K562 (cell line): ENCODE data around the gene CCDC183. TPM values are rescaled to one million over a fixed set of nuclear protein-coding genes. Genes with fewer than 3 reads are reported as not detected.

Experiments
- CBX5 ChIP-seq: IDR thresholded peaks from 2 replicates; pipeline ENCODE4 v1.6.1; 2014; ENCODE audit warnings: low read depth, borderline replicate concordance
- CHD1 ChIP-seq: fragments of 200-600 bp; sonication (generic); IDR thresholded peaks from one replicate; pipeline ENCODE4 v1.6.1; 2012; ENCODE audit warnings: mild to moderate bottlenecking, moderate library complexity, low read length, inconsistent platforms
- HMG20A ChIP-seq: fragments of 450-650 bp; formaldehyde crosslinking; conservative IDR thresholded peaks from 2 replicates; pipeline ENCODE4 v1.4.0; 2020; ENCODE audit warnings: mild to moderate bottlenecking, mixed read lengths
- HOXB6 ChIP-seq: fragments of 250-450 bp; sonication (Bioruptor Pico); IDR thresholded peaks from 2 replicates; pipeline ENCODE4 v1.5.1; 2022; ENCODE audit warnings: mild to moderate bottlenecking, borderline replicate concordance
- JUNB ChIP-seq: fragments of 450-650 bp; formaldehyde crosslinking; conservative IDR thresholded peaks from 2 replicates; pipeline ENCODE4 v1.4.0; 2020; ENCODE audit warnings: mild to moderate bottlenecking
- MCM5 ChIP-seq: fragments of 450-650 bp; IDR thresholded peaks from 2 replicates; pipeline ENCODE4 v1.6.1; 2016; ENCODE audit warnings: low read depth
- MECOM ChIP-seq: fragments of 250-450 bp; sonication (Bioruptor Pico); IDR thresholded peaks from 2 replicates; pipeline ENCODE4 v1.8.0; 2022; ENCODE audit warnings: inconsistent platforms
- NR3C1 ChIP-seq: sonication (generic); formaldehyde crosslinking; IDR thresholded peaks from 2 replicates; pipeline ENCODE4 v1.8.1; 2022; ENCODE audit warnings: missing genetic modification reagents
- POLR2AphosphoS2 ChIP-seq: IDR thresholded peaks from 2 replicates; pipeline ENCODE4 v1.6.1; 2012; ENCODE audit warnings: low read length, improper control_type of control experiment
- POLR3A ChIP-seq: IDR thresholded peaks from 2 replicates; pipeline ENCODE4 v1.6.1; 2011; ENCODE audit warnings: borderline replicate concordance, mild to moderate bottlenecking, moderate library complexity; ENCODE audit not compliant: insufficient read length, insufficient read depth; ENCODE audit errors: extremely low read depth
- PTRF ChIP-seq: fragments of 450-650 bp; IDR thresholded peaks from 2 replicates; pipeline ENCODE4 v1.6.1; 2016; ENCODE audit warnings: mild to moderate bottlenecking, missing genetic modification characterization, missing compliant biosample characterization
- RBM34 ChIP-seq: fragments of 200-400 bp; formaldehyde crosslinking; IDR thresholded peaks from 2 replicates; pipeline ENCODE4 v1.6.1; 2018; ENCODE audit warnings: low read length, borderline replicate concordance; ENCODE audit not compliant: insufficient read depth
- SMARCA5 ChIP-seq: fragments of 450-650 bp; IDR thresholded peaks from 2 replicates; pipeline ENCODE4 v1.6.1; 2016
- TSC22D4 ChIP-seq: fragments of 450-650 bp; IDR thresholded peaks from 2 replicates; pipeline ENCODE4 v1.6.1; 2016; ENCODE audit warnings: missing genetic modification characterization, missing biosample characterization, control low read depth
- ZFP36 ChIP-seq: fragments of 150-350 bp; IDR thresholded peaks from 2 replicates; pipeline ENCODE4 v1.6.1; 2018; ENCODE audit warnings: low read length, low read depth; ENCODE audit not compliant: partially characterized antibody
- ZNF239 ChIP-seq: fragments of 250-450 bp; sonication (Bioruptor Pico); IDR thresholded peaks from 2 replicates; pipeline ENCODE4 v1.4.0; 2020; ENCODE audit warnings: mild to moderate bottlenecking
- ZNF3 ChIP-seq: fragments of 250-450 bp; sonication (Bioruptor Pico); IDR thresholded peaks from 2 replicates; pipeline ENCODE4 v1.5.0; 2021; ENCODE audit warnings: mild to moderate bottlenecking, moderate library complexity
- ZNF41 ChIP-seq: fragments of 250-450 bp; sonication (Bioruptor Pico); conservative IDR thresholded peaks from 2 replicates; pipeline ENCODE4 v1.4.0; 2020; ENCODE audit warnings: mild to moderate bottlenecking
- polyA plus RNA-seq, 8 experiments: library from polyadenylated mRNA; depleted of rRNA in 4 of 8; stranded (reverse) in 5 of 8; unstranded in 3 of 8; fragments of >200 nt; fragmentation: Nextera tagmentation in 2 of 8; fragmentation: Illumina TruSeq in 1 of 8; extraction: Ambion mirVana in 2 of 8; extraction: Trizol in 1 of 8; gene quantifications; 2 replicates each; pipeline versions ENCODE4 v1.2.1 to v1.2.3, GENCODE V29; 2011 to 2014; ENCODE audit warnings: inconsistent platforms in 1 of 8, missing spikeins in 1 of 8
- total RNA-seq, 7 experiments: library from RNA; depleted of rRNA in 6 of 7; stranded (reverse); fragments of >200 nt in 6 of 7; fragmentation: Illumina TruSeq in 2 of 7; extraction: Trizol in 2 of 7; gene quantifications; 2 replicates each; pipeline versions ENCODE4 v1.2.1 to v1.2.3, GENCODE V29; 2011 to 2021; ENCODE audit warnings: low replicate concordance in 1 of 7
- TF ChIP-seq, protein P1 (sequence below): fragments of 150-350 bp; IDR thresholded peaks from 2 replicates; pipeline ENCODE4 v1.6.1; 2014; ENCODE audit warnings: low read depth, mild to moderate bottlenecking, low read length, borderline replicate concordance
- TF ChIP-seq, protein P2 (sequence below): fragments of 450-650 bp; IDR thresholded peaks from 2 replicates; pipeline ENCODE4 v1.6.1; 2018; ENCODE audit warnings: mild to moderate bottlenecking, low read depth; ENCODE audit not compliant: partially characterized antibody
- TF ChIP-seq, protein P3 (sequence below): sonication (generic); formaldehyde crosslinking; IDR thresholded peaks from 2 replicates; pipeline ENCODE4 v1.8.0; 2022; ENCODE audit warnings: missing genetic modification reagents, mild to moderate bottlenecking, borderline replicate concordance
- TF ChIP-seq, protein P4 (sequence below): fragments of 450-650 bp; IDR thresholded peaks from 2 replicates; pipeline ENCODE4 v1.6.1; 2016; ENCODE audit warnings: low read depth, mild to moderate bottlenecking, moderate library complexity
- TF ChIP-seq, protein P5 (sequence below): fragments of 250-450 bp; sonication (Bioruptor Pico); IDR thresholded peaks from 2 replicates; pipeline ENCODE4 v1.8.0; 2022; ENCODE audit warnings: moderate library complexity, mild to moderate bottlenecking, inconsistent platforms

The CCDC183 gene
- total and polyA plus RNA-seq, 9 of the 15 experiments (the other 6 are each of a cell fraction or from before 2014, with no cell fraction given): 0.21 to 0.60 (median 0.29) TPM; not detected in 4

DNA sequence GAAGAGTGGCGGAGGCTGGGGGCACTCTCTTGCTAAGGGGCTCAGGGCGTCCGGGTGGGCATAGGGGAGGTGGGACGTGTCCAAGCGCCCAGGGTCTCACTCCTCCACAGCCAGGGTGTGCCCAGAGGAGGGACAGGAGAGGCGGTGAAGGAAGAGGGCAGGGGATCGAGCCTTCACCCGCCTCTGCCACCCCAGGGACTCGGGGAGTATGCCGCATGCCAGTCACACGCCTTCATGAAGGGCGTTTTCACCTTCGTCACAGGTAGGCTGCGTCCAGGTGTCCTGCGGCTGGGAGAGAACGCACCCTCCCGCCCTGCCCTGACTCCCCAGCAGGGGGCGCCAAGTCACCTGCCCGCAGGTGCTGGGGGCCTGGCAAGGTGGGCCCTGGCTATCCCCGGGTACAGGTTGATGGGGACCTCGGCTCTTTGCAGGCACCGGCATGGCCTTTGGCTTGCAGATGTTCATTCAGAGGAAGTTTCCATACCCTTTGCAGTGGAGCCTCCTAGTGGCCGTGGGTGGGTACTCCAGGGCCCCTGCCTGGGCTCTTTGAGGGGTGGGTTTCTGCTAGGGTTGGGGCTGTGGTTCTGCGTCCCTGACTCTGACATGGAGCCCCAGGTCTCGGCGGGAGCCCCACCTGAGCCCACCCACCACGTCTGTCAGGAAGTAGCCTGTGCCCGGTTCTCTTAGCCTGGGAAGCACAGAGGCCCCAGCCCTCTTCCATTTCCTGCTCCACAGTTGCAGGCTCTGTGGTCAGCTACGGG is 4.4 kb upstream of the CCDC183 start (continued):
- TF ChIP-seq, protein P1, sequence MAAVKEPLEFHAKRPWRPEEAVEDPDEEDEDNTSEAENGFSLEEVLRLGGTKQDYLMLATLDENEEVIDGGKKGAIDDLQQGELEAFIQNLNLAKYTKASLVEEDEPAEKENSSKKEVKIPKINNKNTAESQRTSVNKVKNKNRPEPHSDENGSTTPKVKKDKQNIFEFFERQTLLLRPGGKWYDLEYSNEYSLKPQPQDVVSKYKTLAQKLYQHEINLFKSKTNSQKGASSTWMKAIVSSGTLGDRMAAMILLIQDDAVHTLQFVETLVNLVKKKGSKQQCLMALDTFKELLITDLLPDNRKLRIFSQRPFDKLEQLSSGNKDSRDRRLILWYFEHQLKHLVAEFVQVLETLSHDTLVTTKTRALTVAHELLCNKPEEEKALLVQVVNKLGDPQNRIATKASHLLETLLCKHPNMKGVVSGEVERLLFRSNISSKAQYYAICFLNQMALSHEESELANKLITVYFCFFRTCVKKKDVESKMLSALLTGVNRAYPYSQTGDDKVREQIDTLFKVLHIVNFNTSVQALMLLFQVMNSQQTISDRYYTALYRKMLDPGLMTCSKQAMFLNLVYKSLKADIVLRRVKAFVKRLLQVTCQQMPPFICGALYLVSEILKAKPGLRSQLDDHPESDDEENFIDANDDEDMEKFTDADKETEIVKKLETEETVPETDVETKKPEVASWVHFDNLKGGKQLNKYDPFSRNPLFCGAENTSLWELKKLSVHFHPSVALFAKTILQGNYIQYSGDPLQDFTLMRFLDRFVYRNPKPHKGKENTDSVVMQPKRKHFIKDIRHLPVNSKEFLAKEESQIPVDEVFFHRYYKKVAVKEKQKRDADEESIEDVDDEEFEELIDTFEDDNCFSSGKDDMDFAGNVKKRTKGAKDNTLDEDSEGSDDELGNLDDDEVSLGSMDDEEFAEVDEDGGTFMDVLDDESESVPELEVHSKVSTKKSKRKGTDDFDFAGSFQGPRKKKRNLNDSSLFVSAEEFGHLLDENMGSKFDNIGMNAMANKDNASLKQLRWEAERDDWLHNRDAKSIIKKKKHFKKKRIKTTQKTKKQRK: no peak
- TF ChIP-seq, protein P2, sequence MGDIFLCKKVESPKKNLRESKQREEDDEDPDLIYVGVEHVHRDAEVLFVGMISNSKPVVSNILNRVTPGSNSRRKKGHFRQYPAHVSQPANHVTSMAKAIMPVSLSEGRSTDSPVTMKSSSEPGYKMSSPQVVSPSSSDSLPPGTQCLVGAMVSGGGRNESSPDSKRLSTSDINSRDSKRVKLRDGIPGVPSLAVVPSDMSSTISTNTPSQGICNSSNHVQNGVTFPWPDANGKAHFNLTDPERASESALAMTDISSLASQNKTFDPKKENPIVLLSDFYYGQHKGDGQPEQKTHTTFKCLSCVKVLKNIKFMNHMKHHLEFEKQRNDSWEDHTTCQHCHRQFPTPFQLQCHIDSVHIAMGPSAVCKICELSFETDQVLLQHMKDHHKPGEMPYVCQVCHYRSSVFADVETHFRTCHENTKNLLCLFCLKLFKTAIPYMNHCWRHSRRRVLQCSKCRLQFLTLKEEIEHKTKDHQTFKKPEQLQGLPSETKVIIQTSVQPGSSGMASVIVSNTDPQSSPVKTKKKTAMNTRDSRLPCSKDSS: no peak
- peak; percentile 36; the same call in 1 of the 2 replicates for TF ChIP-seq CBX5
- TF ChIP-seq POLR2AphosphoS2: no peak
- TF ChIP-seq HMG20A: no peak
- TF ChIP-seq SMARCA5: peak; percentile 90
- TF ChIP-seq MECOM (CRISPR knock-in tag): no peak
- TF ChIP-seq HOXB6: no peak
- TF ChIP-seq PTRF (tag): no peak
- TF ChIP-seq, protein P3, sequence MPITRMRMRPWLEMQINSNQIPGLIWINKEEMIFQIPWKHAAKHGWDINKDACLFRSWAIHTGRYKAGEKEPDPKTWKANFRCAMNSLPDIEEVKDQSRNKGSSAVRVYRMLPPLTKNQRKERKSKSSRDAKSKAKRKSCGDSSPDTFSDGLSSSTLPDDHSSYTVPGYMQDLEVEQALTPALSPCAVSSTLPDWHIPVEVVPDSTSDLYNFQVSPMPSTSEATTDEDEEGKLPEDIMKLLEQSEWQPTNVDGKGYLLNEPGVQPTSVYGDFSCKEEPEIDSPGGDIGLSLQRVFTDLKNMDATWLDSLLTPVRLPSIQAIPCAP (CRISPR knock-in tag): no peak
- TF ChIP-seq JUNB (CRISPR knock-in tag): no peak
- TF ChIP-seq ZNF239 (CRISPR knock-in tag): no peak
- TF ChIP-seq RBM34: no peak
- TF ChIP-seq, protein P4, sequence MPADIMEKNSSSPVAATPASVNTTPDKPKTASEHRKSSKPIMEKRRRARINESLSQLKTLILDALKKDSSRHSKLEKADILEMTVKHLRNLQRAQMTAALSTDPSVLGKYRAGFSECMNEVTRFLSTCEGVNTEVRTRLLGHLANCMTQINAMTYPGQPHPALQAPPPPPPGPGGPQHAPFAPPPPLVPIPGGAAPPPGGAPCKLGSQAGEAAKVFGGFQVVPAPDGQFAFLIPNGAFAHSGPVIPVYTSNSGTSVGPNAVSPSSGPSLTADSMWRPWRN: no peak
- peak; percentile 97 for TF ChIP-seq CHD1
- no peak for TF ChIP-seq MCM5
- TF ChIP-seq ZFP36: no peak
- no peak for TF ChIP-seq ZNF41 (CRISPR knock-in tag)
- TF ChIP-seq POLR3A: no peak
- TF ChIP-seq NR3C1: no peak
- TF ChIP-seq, protein P5, sequence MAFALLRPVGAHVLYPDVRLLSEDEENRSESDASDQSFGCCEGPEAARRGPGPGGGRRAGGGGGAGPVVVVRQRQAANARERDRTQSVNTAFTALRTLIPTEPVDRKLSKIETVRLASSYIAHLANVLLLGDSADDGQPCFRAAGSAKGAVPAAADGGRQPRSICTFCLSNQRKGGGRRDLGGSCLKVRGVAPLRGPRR (CRISPR knock-in tag): no peak
- TF ChIP-seq ZNF3: no peak
- no peak for TF ChIP-seq TSC22D4 (tag)
